Epidermal melanocyte (primary cell): Measurements from ENCODE around the gene NOS2.

Source experiments
- DNase-seq: peaks from one replicate; pipeline ENCODE4 v3.0.0; 2011; ENCODE audit warnings: low spot score; ENCODE audit not compliant: insufficient read length

Gene NOS2

GRCh38 chr17:27819145-27819544 lies 18.8 kb upstream of the NOS2 start:
- DNase-seq = no peak

- DNase-seq = no peak
Observed at GRCh38 chr17:27818401-27819105, 18.2 kb upstream of the NOS2 start.

- no peak for DNase-seq
Observed at GRCh38 chr17:27817731-27818130, 17.4 kb upstream of the NOS2 start.

- no peak for DNase-seq
Observed at GRCh38 chr17:27816946-27817345, 16.6 kb upstream of the NOS2 start.

GRCh38 chr17:27811961-27812360 lies 11.6 kb upstream of the NOS2 start:
- DNase-seq = no peak

- no peak for DNase-seq
Observed at GRCh38 chr17:27810902-27811557, 10.7 kb upstream of the NOS2 start.

- DNase-seq = no peak
Observed at GRCh38 chr17:27810211-27810901, 10.0 kb upstream of the NOS2 start.

- no peak for DNase-seq
Observed at GRCh38 chr17:27809555-27809954, 9.2 kb upstream of the NOS2 start.

- no peak for DNase-seq
Observed at GRCh38 chr17:27808628-27809027, 8.3 kb upstream of the NOS2 start.

GRCh38 chr17:27807567-27808470 lies 7.5 kb upstream of the NOS2 start:
- no peak for DNase-seq

GRCh38 chr17:27805520-27806146 lies 5.3 kb upstream of the NOS2 start:
- DNase-seq = peak; percentile 88

- no peak for DNase-seq
Observed at GRCh38 chr17:27804113-27804512, 3.8 kb upstream of the NOS2 start.

- no peak for DNase-seq
Observed at GRCh38 chr17:27802962-27803680, 2.8 kb upstream of the NOS2 start.

- DNase-seq = no peak
Observed at GRCh38 chr17:27802033-27802432, 1.7 kb upstream of the NOS2 start.

GRCh38 chr17:27798376-27798775 lies 2.0 kb downstream of the NOS2 start:
- DNase-seq = no peak

GRCh38 chr17:27797390-27798091 lies 2.8 kb downstream of the NOS2 start:
- no peak for DNase-seq

GRCh38 chr17:27793906-27794569 lies 6.3 kb downstream of the NOS2 start:
- no peak for DNase-seq

- DNase-seq = no peak
Observed at GRCh38 chr17:27793168-27793905, 7.0 kb downstream of the NOS2 start.

GRCh38 chr17:27792095-27792494 lies 8.2 kb downstream of the NOS2 start:
- DNase-seq = no peak
